Ishikawa (cell line): ENCODE results near the gene COL23A1.

Experiments used
- CEBPB ChIP-seq: IDR thresholded peaks from 2 replicates; pipeline ENCODE4 v1.6.1; 2012
- CREB1 ChIP-seq: IDR thresholded peaks from 2 replicates; pipeline ENCODE4 v1.6.1; 2012; ENCODE audit warnings: low read depth
- EGR1 ChIP-seq: IDR thresholded peaks from 2 replicates; pipeline ENCODE4 v1.6.1; 2012
- EP300 ChIP-seq: IDR thresholded peaks from 2 replicates; pipeline ENCODE4 v1.6.1; 2012; ENCODE audit warnings: borderline replicate concordance
- FOXM1 ChIP-seq: IDR thresholded peaks from 2 replicates; pipeline ENCODE4 v1.6.1; 2012; ENCODE audit warnings: low read depth, borderline replicate concordance
- NFIC ChIP-seq: IDR thresholded peaks from 2 replicates; pipeline ENCODE4 v1.6.1; 2012
- RAD21 ChIP-seq: IDR thresholded peaks from 2 replicates; pipeline ENCODE4 v1.6.1; 2012; ENCODE audit warnings: low read depth
- TAF1 ChIP-seq: IDR thresholded peaks from 2 replicates; pipeline ENCODE4 v1.6.1; 2012; ENCODE audit warnings: low read depth, mild to moderate bottlenecking
- TCF12 ChIP-seq: IDR thresholded peaks from 2 replicates; pipeline ENCODE4 v1.6.1; 2012; ENCODE audit warnings: low read depth
- TEAD4 ChIP-seq: IDR thresholded peaks from 2 replicates; pipeline ENCODE4 v1.6.1; 2012
- YY1 ChIP-seq: IDR thresholded peaks from 2 replicates; pipeline ENCODE4 v1.6.1; 2012; ENCODE audit warnings: low read depth
- ZBTB7A ChIP-seq: IDR thresholded peaks from 2 replicates; pipeline ENCODE4 v1.6.1; 2012; ENCODE audit warnings: low read depth
- TF ChIP-seq, protein P1 (sequence below): IDR thresholded peaks from 2 replicates; pipeline ENCODE4 v1.6.1; 2012
- TF ChIP-seq, protein P2 (sequence below): IDR thresholded peaks from 2 replicates; pipeline ENCODE4 v1.6.1; 2012
- TF ChIP-seq, protein P3 (sequence below): IDR thresholded peaks from 2 replicates; pipeline ENCODE4 v1.6.1; 2012; ENCODE audit warnings: low read depth, mild to moderate bottlenecking

COL23A1 gene

DNA sequence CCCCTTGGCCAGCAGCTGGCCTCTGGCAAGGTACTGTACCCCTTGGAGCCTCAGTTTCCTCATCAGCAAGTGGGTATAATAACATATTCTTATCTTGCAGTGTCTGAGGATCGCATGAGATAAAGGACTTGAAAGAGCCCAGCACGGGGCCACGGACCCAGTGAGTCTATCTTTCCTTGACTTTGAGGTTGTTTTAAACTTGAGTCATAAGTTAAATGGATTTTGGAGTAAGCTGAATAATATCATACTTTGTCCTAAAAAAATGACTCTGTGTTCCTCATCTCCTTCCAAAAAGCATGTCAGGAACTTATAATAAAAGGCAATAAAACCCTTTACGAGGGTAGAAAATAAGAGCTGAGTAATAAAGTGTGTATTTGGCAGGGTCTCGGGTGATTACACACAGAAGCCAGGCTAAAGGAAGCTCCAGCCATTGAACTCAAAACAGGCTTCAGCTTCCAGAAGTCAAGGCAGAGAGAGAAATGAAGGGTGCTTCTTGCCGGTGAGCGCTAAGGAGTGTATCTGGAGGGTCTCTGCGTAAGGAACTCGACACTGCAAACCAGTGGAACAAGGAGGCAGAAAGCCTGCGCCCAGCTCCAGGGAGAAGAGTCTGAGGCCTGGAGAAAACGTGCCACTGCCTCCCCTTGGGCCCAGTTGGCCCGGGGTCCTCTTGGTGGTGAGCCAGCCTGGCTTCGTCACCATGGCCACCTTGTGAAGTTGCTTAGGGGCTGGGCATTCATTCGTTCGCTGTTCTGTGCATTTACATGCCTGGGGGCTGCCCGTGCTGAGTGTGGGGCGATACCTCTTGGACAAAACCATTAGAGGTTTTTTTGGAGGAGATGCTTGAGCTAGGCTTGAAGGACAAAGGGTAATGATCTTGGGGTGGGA is 285.2 kb downstream of the COL23A1 start:
- TF ChIP-seq CREB1 (no peak), FOXM1 (no peak), TEAD4 (no peak), TAF1 (no peak), RAD21 (no peak), YY1 (no peak), NFIC (no peak), TCF12 (no peak), ZBTB7A (no peak), EGR1 (no peak), EP300 (no peak), CEBPB (no peak)
- TF ChIP-seq, protein P1, sequence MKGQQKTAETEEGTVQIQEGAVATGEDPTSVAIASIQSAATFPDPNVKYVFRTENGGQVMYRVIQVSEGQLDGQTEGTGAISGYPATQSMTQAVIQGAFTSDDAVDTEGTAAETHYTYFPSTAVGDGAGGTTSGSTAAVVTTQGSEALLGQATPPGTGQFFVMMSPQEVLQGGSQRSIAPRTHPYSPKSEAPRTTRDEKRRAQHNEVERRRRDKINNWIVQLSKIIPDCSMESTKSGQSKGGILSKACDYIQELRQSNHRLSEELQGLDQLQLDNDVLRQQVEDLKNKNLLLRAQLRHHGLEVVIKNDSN = no peak
- TF ChIP-seq, protein P2, sequence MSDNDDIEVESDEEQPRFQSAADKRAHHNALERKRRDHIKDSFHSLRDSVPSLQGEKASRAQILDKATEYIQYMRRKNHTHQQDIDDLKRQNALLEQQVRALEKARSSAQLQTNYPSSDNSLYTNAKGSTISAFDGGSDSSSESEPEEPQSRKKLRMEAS = no peak
- TF ChIP-seq, protein P3, sequence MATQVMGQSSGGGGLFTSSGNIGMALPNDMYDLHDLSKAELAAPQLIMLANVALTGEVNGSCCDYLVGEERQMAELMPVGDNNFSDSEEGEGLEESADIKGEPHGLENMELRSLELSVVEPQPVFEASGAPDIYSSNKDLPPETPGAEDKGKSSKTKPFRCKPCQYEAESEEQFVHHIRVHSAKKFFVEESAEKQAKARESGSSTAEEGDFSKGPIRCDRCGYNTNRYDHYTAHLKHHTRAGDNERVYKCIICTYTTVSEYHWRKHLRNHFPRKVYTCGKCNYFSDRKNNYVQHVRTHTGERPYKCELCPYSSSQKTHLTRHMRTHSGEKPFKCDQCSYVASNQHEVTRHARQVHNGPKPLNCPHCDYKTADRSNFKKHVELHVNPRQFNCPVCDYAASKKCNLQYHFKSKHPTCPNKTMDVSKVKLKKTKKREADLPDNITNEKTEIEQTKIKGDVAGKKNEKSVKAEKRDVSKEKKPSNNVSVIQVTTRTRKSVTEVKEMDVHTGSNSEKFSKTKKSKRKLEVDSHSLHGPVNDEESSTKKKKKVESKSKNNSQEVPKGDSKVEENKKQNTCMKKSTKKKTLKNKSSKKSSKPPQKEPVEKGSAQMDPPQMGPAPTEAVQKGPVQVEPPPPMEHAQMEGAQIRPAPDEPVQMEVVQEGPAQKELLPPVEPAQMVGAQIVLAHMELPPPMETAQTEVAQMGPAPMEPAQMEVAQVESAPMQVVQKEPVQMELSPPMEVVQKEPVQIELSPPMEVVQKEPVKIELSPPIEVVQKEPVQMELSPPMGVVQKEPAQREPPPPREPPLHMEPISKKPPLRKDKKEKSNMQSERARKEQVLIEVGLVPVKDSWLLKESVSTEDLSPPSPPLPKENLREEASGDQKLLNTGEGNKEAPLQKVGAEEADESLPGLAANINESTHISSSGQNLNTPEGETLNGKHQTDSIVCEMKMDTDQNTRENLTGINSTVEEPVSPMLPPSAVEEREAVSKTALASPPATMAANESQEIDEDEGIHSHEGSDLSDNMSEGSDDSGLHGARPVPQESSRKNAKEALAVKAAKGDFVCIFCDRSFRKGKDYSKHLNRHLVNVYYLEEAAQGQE = no peak

DNA sequence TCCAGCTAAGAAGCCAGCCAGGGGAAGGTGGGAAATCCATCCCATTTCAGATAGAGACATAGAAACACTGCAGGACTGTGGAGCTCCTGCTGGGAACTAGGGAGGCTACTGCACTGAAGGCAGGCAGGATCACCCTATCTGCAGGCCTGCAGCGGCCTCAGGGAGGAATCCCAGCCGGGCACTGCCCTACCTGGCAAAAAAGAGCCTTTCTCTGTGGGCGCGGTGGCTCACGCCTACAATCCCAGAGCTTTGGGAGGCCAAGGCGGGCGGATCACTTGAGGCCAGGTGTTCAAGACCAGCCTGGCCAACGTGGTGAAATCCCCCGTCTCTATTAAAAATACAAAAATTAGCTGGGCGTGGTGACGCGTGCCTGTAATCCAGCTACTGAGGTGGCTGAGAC is 286.2 kb downstream of the COL23A1 start:
- TF ChIP-seq EP300 (no peak), EGR1 (no peak), TCF12 (no peak), YY1 (no peak), CREB1 (no peak)
- TF ChIP-seq, protein P2 = no peak
- TF ChIP-seq, protein P3 = no peak

DNA sequence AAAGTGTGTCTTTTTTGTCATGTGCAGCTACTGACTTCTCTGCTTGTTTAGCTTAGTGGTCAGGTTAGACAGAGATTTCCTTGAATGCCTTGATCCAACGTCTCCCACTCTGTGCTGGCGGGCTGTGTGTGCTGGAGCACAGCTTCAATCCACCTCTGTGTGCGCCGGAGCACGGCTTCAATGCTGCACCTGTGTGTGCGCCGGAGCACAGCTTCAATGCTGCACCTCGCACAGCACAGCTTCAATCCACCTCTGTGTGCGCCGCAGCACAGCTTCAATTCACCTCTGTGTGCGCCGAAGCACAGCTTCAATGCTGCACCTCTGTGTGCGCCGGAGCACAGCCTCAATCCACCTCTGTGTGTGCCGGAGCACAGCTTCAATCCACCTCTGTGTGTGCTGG is 288.6 kb downstream of the COL23A1 start:
- TF ChIP-seq YY1 (no peak), CREB1 (no peak), EGR1 (no peak), NFIC (no peak), TAF1 (no peak), CEBPB (no peak), TCF12 (no peak), RAD21 (no peak), EP300 (no peak), ZBTB7A (no peak), TEAD4 (no peak), FOXM1 (no peak)
- TF ChIP-seq, protein P2 = no peak
- TF ChIP-seq, protein P1 = no peak
- TF ChIP-seq, protein P3 = no peak

DNA sequence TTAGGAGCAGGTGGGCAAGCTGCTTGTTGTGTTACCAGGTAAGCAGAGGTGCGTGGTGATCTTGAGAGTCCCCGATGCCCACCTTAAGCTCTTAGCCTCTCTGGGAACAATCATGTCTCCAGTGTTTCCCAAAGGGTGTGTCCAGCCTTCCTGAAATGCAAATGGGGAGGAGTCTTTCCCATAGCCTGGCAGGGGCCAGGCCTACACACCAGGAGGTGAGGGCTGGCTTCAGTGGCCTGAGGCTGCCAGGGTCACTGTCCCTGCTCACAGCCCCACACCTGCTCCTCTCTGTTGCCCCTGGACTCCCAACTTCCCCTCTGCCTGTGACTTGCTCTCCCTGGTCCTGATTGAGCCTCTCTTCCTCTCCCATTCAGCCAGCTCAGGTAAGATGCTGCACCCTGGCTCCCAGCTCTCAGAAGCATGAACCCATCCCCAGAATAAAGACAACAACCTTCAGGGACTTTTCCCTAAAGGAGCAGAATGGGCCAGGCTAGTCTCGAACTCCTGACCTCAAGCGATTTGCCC is 291.8 kb downstream of the COL23A1 start:
- TF ChIP-seq, protein P3 = peak; percentile 59
- no peak for TF ChIP-seq TCF12
